ENCODE data around the gene BUD23.

DNA sequence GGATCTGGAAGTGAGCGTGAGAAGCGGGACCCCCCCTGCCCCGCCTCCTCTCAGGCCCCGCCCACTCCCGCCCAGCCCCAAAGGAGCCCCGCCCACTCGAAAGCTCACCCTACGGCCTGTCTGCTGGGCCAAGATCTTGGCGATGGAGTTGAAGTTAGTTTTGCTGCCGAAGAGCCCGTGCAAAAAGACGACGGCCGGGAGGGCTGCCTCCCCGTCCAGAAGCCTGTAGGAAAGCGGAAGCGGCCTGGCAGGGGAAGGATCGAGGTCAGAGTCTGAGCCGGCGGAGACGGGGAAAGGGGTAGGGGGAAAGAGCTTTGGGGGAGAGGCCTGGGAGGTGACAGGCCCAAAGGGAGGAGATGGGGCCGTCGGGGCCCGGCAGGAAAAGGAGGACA, 54.8 kb downstream of the BUD23 start:
- TF ChIP-seq, protein P1, sequence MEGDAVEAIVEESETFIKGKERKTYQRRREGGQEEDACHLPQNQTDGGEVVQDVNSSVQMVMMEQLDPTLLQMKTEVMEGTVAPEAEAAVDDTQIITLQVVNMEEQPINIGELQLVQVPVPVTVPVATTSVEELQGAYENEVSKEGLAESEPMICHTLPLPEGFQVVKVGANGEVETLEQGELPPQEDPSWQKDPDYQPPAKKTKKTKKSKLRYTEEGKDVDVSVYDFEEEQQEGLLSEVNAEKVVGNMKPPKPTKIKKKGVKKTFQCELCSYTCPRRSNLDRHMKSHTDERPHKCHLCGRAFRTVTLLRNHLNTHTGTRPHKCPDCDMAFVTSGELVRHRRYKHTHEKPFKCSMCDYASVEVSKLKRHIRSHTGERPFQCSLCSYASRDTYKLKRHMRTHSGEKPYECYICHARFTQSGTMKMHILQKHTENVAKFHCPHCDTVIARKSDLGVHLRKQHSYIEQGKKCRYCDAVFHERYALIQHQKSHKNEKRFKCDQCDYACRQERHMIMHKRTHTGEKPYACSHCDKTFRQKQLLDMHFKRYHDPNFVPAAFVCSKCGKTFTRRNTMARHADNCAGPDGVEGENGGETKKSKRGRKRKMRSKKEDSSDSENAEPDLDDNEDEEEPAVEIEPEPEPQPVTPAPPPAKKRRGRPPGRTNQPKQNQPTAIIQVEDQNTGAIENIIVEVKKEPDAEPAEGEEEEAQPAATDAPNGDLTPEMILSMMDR (IDR thresholded peaks at IDR 0.05), result no peak
- TF ChIP-seq POLR2A (IDR thresholded peaks at IDR 0.05), result no peak
